Measurements from ENCODE around the gene RAB6A. TPM values are rescaled to one million over a fixed set of nuclear protein-coding genes. Genes with fewer than 3 reads are reported as not detected.

RAB6A gene
- total and polyA plus RNA-seq, 7 donors: 60.9 to 162 (median 118) TPM

GRCh38 chr11:73667891-73668290 is 93.0 kb downstream of the RAB6A start:
- H3K36me3 ChIP-seq: no peaks in the 10 kb centered on the region

GRCh38 chr11:73664877-73665276 is 96.0 kb downstream of the RAB6A start:
- Histone ChIP-seq H3K4me3 (no peak overlapping the region), H3K27me3 (no peaks in the 10 kb centered on the region), H3K36me3 (no peaks in the 10 kb centered on the region), H3K4me1 (peaks cover 2 to 15% (median 11%) of the 10 kb centered on the region in 4 donors), H3K27ac (no peak overlapping the region), H3K9me3 (no peaks in the 10 kb centered on the region)
- no peak for DNase-seq
- intact Hi-C loops (cut with DNase I): no loop called here
- no peak for TF ChIP-seq EP300 (IDR thresholded peaks at IDR 0.05)
- no peak for TF ChIP-seq POLR2AphosphoS5 (IDR thresholded peaks at IDR 0.05)
- TF ChIP-seq POLR2A (IDR thresholded peaks at IDR 0.05): no peak
- no peak for TF ChIP-seq CTCF (IDR thresholded peaks at IDR 0.05)

More at GRCh38 chr11:73667891-73668290, 93.0 kb downstream of the RAB6A start:
- intact Hi-C loops (cut with DNase I): no loop called here
- no peak for TF ChIP-seq CTCF (IDR thresholded peaks at IDR 0.05)
- no peak for TF ChIP-seq EP300 (IDR thresholded peaks at IDR 0.05)
- no peak for TF ChIP-seq POLR2AphosphoS5 (IDR thresholded peaks at IDR 0.05)
- TF ChIP-seq POLR2A (IDR thresholded peaks at IDR 0.05): no peak
- DNase-seq: no peak
- Histone ChIP-seq H3K4me3 (no peak overlapping the region), H3K27me3 (no peaks in the 10 kb centered on the region), H3K27ac (no peak overlapping the region), H3K4me1 (no peaks in the 10 kb centered on the region), H3K9me3 (no peaks in the 10 kb centered on the region)
- 71 to 84% methylated on average over 1 of the region's 1 CpG for WGBS, 2 donors

GRCh38 chr11:73663604-73664495 is 97.0 kb downstream of the RAB6A start:
- Histone ChIP-seq H3K4me1 (peaks cover 2 to 15% (median 11%) of the 10 kb centered on the region in 4 donors), H3K4me3 (no peak overlapping the region), H3K27ac (no peak overlapping the region), H3K36me3 (no peaks in the 10 kb centered on the region), H3K9me3 (no peaks in the 10 kb centered on the region), H3K27me3 (no peaks in the 10 kb centered on the region)
- intact Hi-C loops (cut with DNase I): no loop called here
- 78 to 85% methylated on average over 3 of the region's 3 CpGs for WGBS, 2 donors
- TF ChIP-seq POLR2A (IDR thresholded peaks at IDR 0.05) (no peak), CTCF (IDR thresholded peaks at IDR 0.05) (no peak), EP300 (IDR thresholded peaks at IDR 0.05) (no peak), POLR2AphosphoS5 (IDR thresholded peaks at IDR 0.05) (no peak)
- no peak for DNase-seq

GRCh38 chr11:73662445-73663157 is 98.3 kb downstream of the RAB6A start:
- WGBS, 2 donors: 94% methylated on average over 3 of the region's 3 CpGs
- Histone ChIP-seq H3K4me3 (no peak overlapping the region), H3K27me3 (no peaks in the 10 kb centered on the region), H3K9me3 (no peaks in the 10 kb centered on the region), H3K36me3 (no peaks in the 10 kb centered on the region), H3K27ac (no peak overlapping the region), H3K4me1 (peaks cover 2 to 15% (median 11%) of the 10 kb centered on the region in 4 donors)
- no peak for DNase-seq
- intact Hi-C loops (cut with DNase I): no loop called here
- no peak for TF ChIP-seq EP300 (IDR thresholded peaks at IDR 0.05)
- TF ChIP-seq POLR2A (IDR thresholded peaks at IDR 0.05): no peak
- no peak for TF ChIP-seq POLR2AphosphoS5 (IDR thresholded peaks at IDR 0.05)
- TF ChIP-seq CTCF (IDR thresholded peaks at IDR 0.05): no peak

All from sigmoid colon (tissue), 7 donors.